Thymus (tissue), 11 donors: ENCODE results near the gene SOX6. TPM values are rescaled to one million over a fixed set of nuclear protein-coding genes. Genes with fewer than 3 reads are reported as not detected.

Experiments
- DNase-seq, 9 donors: peaks; one replicate each; pipeline ENCODE4 v3.0.0-alpha.2; 2013; ENCODE audit warnings: low spot score in 9 of 9, low read depth in 6 of 9, missing footprints in 1 of 9
- H3K27ac ChIP-seq, 2 donors: one replicate each; pipeline ENCODE4 v1.5.1; 2013; ENCODE audit warnings: control low read depth in 1 of 2, low read depth in 1 of 2, low read length in 1 of 2, mild to moderate bottlenecking in 1 of 2, moderate library complexity in 1 of 2
- H3K27me3 ChIP-seq, 2 donors: one replicate each; pipeline ENCODE4 v1.5.1; 2013; ENCODE audit warnings: low read length in 1 of 2; ENCODE audit not compliant: control insufficient read depth in 2 of 2, insufficient read depth in 1 of 2
- H3K36me3 ChIP-seq, 2 donors: one replicate each; pipeline ENCODE4 v1.5.1; 2013; ENCODE audit warnings: low read length in 1 of 2, mild to moderate bottlenecking in 1 of 2, moderate library complexity in 1 of 2; ENCODE audit not compliant: control insufficient read depth in 2 of 2, insufficient read depth in 2 of 2
- H3K4me1 ChIP-seq, 2 donors: one replicate each; pipeline ENCODE4 v1.5.1; 2013; ENCODE audit warnings: low read length in 2 of 2; ENCODE audit not compliant: control insufficient read depth in 2 of 2, insufficient read depth in 2 of 2
- H3K4me3 ChIP-seq, 2 donors: one replicate each; pipeline ENCODE4 v1.5.1; 2013; ENCODE audit warnings: low read length in 2 of 2, control low read depth in 1 of 2, mild to moderate bottlenecking in 1 of 2
- H3K9me3 ChIP-seq, 2 donors: one replicate each; pipeline ENCODE4 v1.5.1; 2013; ENCODE audit warnings: low read length in 1 of 2, mild to moderate bottlenecking in 1 of 2; ENCODE audit not compliant: control insufficient read depth in 2 of 2, insufficient read depth in 1 of 2
- WGBS: extraction: QIAGEN DNeasy Blood & Tissue Kit; methylation state at CpG from one replicate; pipeline ENCODE4 v1.1.7; 2013; 5-methylcytosine and 5-hydroxymethylcytosine counted together
- polyA plus RNA-seq: library from polyadenylated mRNA; stranded (reverse); fragments of 200-250 nt; gene quantifications from one replicate; pipeline ENCODE4 v1.2.3, GENCODE V29; 2013
- total RNA-seq: library from RNA; stranded (reverse); fragments of 120-200 nt; gene quantifications from one replicate; pipeline ENCODE4 v1.2.4, GENCODE V29; 2013
- donor health status: healthy.

The SOX6 gene
- total and polyA plus RNA-seq, 2 donors: 1.2 to 3.0 TPM

GRCh38 chr11:15918674-15919073 lies 437.7 kb downstream of the SOX6 start:
- Histone ChIP-seq H3K27ac (no peak overlapping the region), H3K36me3 (no peaks in the 10 kb centered on the region), H3K27me3 (no peaks in the 10 kb centered on the region), H3K4me1 (no peaks in the 10 kb centered on the region), H3K9me3 (no peaks in the 10 kb centered on the region), H3K4me3 (no peak overlapping the region)
- no peak for DNase-seq
- WGBS: 44% methylated on average over 1 of the region's 1 CpG

DNA sequence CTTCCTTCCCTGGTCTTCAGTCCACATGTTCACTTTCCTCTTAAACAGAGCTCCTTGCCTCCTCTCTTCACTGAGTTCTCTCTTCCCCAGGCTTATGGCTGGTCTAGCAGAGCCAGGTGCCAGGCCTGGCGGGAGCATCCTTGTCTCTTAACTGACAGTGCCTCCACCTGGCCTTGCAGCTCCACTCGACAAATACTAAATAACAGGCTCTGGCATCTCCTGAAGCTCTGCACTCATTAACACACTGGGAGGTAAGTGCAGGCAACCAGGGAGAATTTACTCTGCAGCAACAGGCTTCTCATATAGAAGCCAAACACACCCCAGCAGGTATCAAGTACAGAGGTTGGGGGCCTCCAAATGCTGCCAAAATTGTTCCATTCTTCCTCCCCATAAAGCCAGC lies 438.1 kb downstream of the SOX6 start:
- Histone ChIP-seq H3K27ac (no peak overlapping the region), H3K9me3 (no peaks in the 10 kb centered on the region), H3K4me3 (no peak overlapping the region), H3K4me1 (no peaks in the 10 kb centered on the region), H3K36me3 (no peaks in the 10 kb centered on the region), H3K27me3 (no peaks in the 10 kb centered on the region)
- no peak for DNase-seq
- 96% methylated on average over 2 of the region's 2 CpGs for WGBS
